GM19372 (cell line): Measurements from ENCODE around the gene DYRK2.
"Not testable (repeated sequence)": the region's sequence is repeated elsewhere in the genome, so short reads cannot be mapped to it uniquely, and the experiment has no call there.

Experiments used
- ATAC-seq: cut with Tn5 transposase; IDR thresholded peaks from one replicate; pipeline ENCODE4 v1.9.1; 2021; ENCODE audit warnings: mild to moderate bottlenecking, low read depth, moderate library complexity; ENCODE audit not compliant: unreplicated experiment

The DYRK2 gene

GRCh38 chr12:67669217-67669933 is 20.8 kb downstream of the DYRK2 start:
- no peak for ATAC-seq

- ATAC-seq, result no peak
These were observed 21.5 kb downstream of the DYRK2 start for GRCh38 chr12:67669934-67670631.

- ATAC-seq, result no peak
These were observed 22.9 kb downstream of the DYRK2 start for GRCh38 chr12:67671419-67671818.

GRCh38 chr12:67671892-67672291 is 23.3 kb downstream of the DYRK2 start:
- ATAC-seq, result no peak

GRCh38 chr12:67672507-67672906 is 24.0 kb downstream of the DYRK2 start:
- not testable (repeated sequence) for ATAC-seq

- ATAC-seq, result not testable (repeated sequence)
These were observed 25.0 kb downstream of the DYRK2 start for GRCh38 chr12:67673509-67673908.

- ATAC-seq, result no peak
These were observed 25.9 kb downstream of the DYRK2 start for GRCh38 chr12:67674417-67674816.

GRCh38 chr12:67676624-67677023 is 28.1 kb downstream of the DYRK2 start:
- no peak for ATAC-seq

GRCh38 chr12:67677166-67677565 is 28.6 kb downstream of the DYRK2 start:
- no peak for ATAC-seq

- no peak for ATAC-seq
These were observed 32.7 kb downstream of the DYRK2 start for GRCh38 chr12:67681105-67681778.

- no peak for ATAC-seq
These were observed 33.5 kb downstream of the DYRK2 start for GRCh38 chr12:67681941-67682620.

- ATAC-seq, result no peak
These were observed 40.8 kb downstream of the DYRK2 start for GRCh38 chr12:67689385-67689784.

GRCh38 chr12:67690656-67691055 is 42.1 kb downstream of the DYRK2 start:
- no peak for ATAC-seq

GRCh38 chr12:67691220-67691619 is 42.7 kb downstream of the DYRK2 start:
- ATAC-seq, result no peak

GRCh38 chr12:67692135-67692534 is 43.6 kb downstream of the DYRK2 start:
- ATAC-seq, result no peak

GRCh38 chr12:67692966-67693365 is 44.4 kb downstream of the DYRK2 start:
- no peak for ATAC-seq

- ATAC-seq, result no peak
These were observed 45.3 kb downstream of the DYRK2 start for GRCh38 chr12:67693894-67694293.

- no peak for ATAC-seq
These were observed 45.9 kb downstream of the DYRK2 start for GRCh38 chr12:67694306-67694900.

- ATAC-seq, result no peak
These were observed 47.4 kb downstream of the DYRK2 start for GRCh38 chr12:67695974-67696373.

- ATAC-seq, result no peak
These were observed 48.9 kb downstream of the DYRK2 start for GRCh38 chr12:67697443-67697842.

GRCh38 chr12:67697967-67698366 is 49.4 kb downstream of the DYRK2 start:
- no peak for ATAC-seq
